SIG-M5 (cell line): Measurements from ENCODE around the gene ATAD5.
"Not testable (repeated sequence)": the region's sequence is repeated elsewhere in the genome, so short reads cannot be mapped to it uniquely, and the experiment has no call there.

Experiments used
- DNase-seq: peaks from one replicate; lab custom pipeline; 2025; lab: John Stamatoyannopoulos, UW

Gene ATAD5

DNA sequence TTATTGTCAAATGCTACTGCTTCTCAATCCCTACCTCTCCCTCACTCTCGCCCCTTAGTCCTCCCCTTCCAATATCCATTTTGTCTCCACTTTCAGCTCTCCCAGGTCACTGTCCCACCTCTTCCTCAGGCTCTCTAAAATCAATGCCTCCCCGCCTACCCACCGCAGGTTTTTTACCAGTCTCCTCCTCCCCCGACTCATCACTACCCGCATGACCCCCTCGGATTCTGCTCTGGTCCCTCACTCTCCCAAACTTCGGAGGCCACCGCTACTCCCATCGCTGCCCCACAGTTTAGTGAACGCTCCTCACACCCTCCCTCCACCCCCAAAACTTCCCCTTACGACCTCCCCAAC is 7.8 kb upstream of the ATAD5 start:
- no peak for DNase-seq

DNA sequence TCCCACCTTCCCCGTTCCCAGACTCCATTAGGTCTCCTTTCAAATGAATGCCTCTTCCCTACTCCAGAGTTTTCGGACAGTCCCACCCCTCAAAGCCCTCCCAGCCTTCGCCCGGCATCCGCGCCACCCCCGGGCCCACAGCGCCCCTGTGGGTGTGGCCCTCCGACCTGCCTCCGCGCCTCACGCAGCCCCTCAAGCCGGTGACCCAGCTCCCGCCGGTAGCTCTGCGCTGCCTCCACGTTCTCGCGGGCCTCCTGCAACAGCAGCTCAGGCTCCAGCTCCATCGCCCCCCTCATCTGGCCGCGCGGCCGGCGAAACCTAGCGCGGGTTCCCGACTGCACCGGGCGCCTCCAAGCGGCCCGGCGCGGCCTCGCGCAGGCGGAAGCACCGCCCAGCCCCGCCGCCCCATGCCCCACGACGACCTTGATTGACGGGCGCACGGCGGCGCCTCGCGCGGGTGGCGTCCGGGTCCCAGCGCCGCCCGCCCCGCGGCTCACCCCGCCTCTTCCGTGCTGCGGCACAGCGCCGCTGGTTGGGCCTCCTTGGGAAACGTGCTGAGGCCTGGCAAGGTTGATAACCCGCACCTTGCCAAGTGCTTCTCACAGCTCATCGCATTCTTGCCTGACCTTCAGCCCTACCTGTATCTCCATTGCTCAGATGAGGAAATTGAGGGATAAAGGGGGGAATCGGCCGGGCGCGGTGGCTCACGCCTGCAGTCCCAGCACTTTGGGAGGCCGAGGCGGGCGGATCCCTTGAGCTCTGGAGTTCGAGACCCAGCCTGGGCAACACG is 7.2 kb upstream of the ATAD5 start, which contains the start of gene CRLF3:
Gene CRLF3 (minus strand): TSS at position 337 of the 790 bp plus-strand sequence. CDS start 41 bp downstream, at position 296.
- peak; percentile 52 for DNase-seq

DNA sequence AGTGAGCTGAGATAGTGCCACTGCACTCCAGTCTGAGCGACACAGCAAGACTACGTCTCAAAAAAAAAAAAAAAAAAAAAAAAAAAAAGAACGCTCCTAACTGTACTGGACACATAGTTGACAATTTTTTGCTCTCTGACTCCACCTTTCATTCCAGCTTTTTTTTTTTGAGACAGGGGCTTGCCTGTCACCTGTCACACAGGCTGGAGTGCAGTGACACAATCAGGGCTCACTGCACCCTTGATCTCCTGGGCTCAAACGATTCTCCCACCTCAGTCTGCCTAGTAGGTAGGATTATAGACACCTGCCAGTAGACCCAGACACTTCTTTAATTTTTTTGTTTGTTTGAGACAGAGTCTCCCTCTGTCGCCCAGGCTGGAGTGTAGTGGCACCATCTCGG is 4.7 kb upstream of the ATAD5 start:
- no peak for DNase-seq

DNA sequence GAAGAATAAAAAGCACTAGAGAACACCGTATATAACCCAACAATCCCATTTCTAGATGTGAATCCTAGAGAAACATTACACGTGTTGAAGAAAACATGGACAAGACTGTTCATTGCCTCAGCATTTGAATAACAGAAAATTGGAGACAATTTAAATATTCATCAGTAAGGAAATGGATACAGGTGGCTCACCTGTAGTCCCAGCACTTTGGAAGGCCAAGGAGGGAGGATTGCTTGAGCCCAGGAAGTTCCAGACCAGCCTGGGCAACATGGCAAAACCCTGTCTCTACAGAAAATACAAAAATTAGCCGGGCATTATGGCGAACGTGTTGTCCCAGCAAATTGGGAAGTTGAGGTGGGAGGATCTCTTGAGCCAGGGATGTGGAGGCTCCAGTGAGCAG is 2.7 kb upstream of the ATAD5 start:
- DNase-seq = no peak

DNA sequence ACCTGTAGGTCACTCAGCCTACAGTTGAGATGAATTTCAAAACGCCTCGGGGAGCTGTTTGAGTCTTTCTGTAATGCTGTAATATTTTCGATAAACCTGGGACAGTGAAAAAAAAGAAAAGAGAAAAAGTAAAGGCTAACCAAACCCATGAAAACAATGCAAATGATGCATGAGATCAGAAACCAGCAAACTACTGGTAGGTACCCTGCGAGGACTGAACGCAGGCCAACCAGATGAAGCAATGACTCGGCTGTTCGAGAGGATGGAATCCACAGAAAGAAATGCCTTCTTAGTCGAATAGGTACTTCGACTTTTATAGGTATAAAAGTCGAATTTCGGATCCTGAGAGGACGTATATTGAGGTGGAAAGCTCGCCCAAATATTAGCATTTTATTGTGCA is 509 bp upstream of the ATAD5 start:
- no peak for DNase-seq

DNA sequence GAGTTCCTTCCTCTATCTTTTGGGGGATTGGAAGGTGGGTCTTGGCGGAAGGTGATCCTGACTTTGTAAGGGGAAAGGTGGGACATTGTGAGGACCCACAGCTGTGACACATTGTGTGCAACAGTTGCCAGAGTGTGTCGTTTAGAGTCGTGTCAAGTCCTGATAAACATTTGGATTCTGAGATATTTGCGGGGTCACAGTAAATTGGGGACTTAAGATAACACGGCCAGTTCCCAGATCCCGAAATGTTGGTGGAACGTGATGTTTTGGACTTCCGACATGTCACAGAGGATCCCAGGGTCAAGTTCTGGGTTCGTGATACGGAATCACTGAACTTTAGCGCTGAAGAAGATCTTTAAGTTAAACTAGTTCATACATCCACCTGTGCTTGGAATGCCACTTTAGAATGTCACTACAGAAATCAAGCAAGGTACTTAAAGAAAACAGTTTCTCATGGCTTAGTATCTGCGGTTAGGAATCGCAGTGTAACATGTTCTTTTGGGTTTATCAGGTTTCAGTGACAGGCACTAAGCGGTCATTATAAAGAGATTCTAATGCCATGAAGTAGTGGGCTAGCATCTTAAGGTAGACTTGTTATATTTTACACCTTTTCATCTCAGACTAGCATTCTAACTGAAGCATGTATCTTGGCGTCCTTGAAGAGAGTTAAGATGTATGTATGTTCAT is 815 bp downstream of the ATAD5 start:
- DNase-seq = no peak

DNA sequence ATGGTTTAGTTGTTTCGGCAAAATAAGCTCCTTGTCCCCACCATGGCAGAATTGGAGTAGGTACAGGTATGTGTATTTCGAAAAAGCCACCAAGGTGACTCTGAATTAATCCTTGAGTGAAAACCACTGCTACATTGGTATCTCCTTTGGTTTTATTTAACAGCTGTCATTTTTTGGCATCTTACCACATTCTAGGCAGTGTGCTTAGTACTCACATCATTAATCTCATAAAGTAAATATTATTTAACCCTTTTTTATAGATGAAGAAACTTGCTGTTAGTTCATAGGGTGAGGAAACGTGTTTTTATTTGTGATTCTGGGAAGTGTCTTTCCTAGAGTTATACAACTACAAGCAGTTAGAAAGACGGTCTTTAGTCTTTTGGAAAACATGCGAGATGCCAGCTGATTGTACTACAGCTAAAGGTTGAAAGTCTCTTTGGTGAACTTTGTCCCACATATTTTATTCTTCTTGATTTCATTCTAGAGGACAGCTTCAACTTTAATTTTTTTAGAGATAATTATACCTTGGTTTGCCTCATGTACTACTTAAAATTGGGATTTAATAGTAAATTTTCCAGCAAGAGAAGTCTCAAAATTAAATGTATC is 6.5 kb downstream of the ATAD5 start:
- no peak for DNase-seq

DNA sequence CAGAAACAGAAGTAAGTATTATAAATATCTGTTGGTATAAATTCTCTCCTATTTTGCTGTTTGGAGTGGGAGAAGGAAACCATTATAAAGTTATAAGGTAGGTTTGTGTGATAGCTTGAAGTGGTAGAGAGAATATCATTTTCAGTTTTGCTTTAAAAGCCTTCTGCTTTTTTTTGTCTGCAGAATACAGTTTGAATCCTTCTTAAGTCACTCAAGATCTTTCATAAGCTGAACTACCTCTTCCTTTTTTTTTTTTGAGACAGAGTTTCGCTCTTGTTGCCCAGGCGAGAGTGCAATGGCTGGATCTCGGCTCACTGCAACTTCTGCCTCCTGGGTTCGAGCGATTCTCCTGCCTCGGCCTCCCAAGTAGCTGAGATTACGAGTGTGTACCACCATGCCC is 9.0 kb downstream of the ATAD5 start:
- DNase-seq = no peak

DNA sequence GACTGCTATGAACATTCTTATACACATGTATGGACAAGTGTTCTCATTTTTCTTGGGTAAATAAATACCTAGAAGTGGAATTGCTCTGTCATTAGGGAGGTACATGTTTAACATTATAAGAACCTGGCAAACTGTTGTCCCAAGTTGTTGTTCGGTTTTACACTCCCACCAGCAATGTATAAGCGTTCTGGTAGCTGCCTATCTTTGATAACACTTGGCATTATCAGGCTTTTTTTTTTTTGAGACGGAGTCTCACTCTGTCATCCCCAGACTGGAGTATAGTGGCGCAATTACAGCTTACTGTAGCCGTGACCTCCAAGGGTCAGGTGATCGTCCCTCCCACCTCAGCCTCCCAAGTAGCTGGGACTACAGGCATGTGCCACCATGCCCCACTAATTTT is 16.3 kb downstream of the ATAD5 start:
- no peak for DNase-seq

DNA sequence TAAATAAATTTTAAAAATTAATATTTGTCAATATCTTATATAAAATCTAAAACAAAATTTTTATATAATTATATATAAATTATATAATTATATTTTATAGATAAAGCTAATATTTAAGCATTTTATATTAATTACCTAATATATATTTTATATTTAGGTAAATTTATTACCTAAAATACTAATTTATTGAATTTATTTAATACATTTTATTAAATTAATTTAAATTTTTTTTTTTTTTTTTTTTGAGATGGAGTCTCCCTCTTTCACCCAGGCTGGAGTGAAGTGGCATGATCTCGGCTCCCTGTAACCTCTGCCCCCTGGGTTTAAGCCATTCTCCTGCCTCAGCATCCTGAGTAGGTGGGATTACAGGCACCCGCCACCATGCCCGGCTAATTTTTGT is 22.4 kb downstream of the ATAD5 start:
- no peak for DNase-seq

DNA sequence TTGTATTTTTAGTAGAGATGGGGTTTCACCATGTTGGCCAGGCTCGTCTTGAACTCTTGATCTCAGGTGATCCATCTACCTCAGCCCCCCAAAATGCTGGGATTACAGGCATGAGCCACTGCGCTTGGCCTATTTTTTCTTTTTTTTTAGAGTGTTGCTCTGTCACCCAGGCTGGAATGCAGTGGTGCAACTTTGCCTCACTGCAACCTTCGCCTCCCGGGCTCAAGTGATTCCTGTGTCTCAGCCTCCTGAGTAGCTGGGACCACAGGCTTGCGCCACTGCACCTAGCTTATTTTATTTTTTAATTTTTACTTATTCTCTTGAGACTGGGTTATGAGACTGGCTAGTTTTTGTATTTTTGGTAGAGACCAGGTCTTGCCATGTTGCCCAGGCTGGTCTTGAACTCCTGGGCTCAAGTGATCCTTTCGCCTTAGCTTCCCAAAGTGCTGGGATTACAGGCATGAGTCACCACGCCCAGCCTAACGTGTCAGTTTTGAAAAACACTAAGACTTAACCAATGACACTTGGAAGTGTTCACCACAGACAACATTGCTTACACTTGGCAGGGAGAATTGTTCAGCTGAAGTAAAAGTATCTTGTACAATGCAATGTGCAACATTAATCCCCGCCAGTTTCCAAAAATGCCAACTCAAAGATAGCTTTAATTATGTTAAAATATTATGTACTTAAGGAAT is 26.9 kb downstream of the ATAD5 start:
- DNase-seq = no peak

DNA sequence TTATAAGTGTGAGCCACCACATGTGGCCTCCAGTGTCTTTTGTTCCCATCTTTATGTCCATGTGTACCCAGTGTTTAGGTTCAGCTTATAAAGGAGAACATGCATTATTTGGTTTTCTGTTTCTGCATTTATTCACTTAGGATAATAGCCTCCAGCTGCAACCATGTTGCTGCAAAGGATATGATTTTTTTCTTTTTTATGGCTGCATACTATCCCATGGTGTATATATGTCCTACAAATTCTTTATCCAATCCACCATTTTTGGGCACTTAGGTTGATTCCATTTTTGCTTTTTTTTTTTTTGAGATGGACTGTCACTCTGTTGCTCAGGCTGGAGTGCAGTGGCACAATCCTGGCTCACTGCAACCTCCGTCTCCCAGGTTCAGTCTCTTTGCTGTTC is 32.9 kb downstream of the ATAD5 start:
- DNase-seq = no peak

DNA sequence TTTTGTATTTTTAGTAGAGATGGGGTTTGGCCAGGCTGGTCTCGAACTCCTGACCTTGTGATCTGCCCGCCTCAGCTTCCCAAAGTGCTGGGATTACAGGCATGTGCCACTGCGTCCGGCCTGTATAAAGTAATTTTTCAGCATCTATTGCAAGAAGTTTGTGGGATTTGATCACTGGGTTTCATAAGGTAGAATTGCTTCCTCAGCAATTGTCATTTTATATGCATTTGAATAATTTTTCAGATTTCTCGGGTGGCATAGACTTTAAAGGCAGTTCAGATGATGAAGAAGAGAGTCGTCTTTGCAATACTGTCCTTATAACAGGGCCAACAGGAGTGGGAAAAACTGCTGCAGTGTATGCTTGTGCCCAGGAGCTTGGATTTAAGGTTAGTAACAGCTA is 37.2 kb downstream of the ATAD5 start:
- DNase-seq = no peak

DNA sequence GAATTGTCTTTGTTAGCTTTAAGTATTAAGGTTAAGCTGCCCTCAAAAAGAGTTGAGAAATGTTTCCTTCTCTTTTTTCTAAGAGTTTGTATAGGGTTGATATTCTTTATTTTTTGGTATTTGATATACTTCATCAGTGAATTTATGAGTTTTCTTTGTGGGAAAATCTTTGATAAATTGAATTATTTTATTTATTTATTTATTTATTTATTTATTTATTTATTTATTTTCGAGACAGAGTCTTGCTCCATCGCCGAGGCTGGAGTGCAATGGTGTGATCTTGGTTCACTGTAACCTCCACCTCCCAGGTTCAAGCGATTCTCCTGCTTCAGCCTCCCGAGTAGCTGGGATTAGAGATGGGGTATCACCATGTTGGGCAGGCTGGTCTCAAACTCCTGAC is 54.4 kb downstream of the ATAD5 start:
- DNase-seq = no peak

DNA sequence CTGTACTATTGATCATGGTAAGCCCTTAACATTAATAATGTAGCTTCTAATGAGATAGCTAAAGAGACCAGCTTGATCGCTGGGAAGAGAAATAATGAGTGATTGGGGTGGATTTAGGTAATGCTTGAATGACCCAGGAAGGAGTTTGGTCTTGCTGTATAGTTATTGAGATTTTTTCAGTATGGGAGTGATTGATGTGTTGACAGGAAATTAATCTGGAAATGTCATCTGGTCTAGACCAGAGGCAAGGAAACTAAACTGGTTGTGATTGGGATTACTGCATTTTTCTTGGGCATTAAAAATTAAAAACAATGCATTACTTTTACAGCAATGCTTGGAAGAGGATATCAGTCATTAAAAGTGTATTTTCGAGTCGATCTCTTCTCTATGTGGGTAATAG is 62.5 kb downstream of the ATAD5 start:
- DNase-seq = no peak

DNA sequence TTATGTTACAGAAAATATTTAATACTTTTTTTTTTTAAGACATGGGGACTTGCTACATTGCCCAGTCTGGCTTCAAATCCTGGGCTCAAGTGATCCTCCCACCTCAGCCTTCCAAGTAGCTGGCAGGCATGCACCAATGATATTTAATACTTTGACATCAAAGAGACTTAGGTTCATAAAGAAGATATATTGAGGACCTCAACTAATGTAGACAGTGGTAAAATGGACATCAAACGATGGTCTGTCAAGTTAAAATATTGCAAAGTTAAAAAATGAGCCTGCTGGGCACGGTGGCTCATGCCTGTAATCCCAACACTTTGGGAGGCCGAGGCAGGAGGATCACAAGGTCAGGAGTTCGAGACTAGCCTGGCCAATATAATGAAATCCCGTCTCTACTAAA is 65.5 kb downstream of the ATAD5 start:
- no peak for DNase-seq

DNA sequence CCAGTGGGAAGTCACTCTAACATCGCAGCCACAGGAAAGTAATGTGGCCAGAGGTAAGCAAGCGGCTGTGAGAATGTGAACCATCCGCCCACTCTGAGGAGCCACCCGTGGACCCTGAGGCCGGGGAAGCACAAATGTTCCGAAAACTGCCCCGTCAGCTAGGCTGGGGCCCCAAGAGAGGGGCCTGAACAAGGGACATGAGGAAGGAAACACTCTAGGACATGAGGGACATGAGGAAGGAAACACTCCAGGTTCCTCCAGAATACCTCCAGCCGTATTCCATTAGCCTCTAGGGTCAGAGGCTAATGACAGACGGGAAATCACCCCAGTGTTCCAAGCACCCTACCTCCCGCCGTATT is 74.0 kb downstream of the ATAD5 start:
- DNase-seq = no peak

DNA sequence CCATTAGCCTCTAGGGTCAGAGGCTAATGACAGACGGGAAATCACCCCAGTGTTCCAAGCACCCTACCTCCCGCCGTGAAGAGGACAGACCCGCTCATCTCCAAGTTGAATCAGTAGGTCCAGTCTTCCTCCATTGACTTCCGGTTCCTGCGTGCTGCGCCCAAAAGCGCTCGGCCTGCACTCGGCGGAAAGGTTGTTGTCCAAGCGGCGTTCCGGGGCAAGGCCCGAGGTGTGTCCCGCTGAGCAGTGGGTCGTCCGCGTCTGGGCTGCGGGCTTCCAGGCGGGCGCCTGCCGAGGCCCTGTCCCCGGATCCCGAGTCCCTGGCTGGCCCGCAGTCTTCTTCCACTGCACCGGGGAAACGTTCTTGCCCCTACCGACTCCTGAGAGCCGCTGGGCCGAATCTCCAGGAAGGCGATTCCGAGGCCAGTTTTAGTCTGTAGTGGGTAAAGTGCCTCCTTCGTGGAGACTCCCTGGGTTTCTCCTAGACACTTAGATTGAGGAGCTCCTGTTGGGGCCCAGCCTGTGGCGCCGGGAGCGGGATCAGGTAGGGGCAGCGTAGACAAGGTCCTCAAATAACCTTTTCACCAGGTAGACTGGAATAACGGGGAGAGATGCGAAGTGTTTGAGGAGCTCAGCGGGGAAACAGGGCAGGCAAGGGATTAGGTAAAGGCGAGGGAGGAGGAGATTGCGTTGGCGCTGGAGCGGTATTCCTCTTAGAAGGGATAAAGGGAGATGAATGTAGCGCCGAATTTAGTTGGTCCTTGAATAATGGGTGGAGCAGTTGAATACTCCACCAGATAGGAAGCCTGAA is 74.5 kb downstream of the ATAD5 start, which contains the start of gene TEFM:
Gene TEFM (minus strand): TSS at position 138 of the 811 bp plus-strand sequence. CDS start 40 bp downstream, at position 98.
- DNase-seq = peak; percentile 43

DNA sequence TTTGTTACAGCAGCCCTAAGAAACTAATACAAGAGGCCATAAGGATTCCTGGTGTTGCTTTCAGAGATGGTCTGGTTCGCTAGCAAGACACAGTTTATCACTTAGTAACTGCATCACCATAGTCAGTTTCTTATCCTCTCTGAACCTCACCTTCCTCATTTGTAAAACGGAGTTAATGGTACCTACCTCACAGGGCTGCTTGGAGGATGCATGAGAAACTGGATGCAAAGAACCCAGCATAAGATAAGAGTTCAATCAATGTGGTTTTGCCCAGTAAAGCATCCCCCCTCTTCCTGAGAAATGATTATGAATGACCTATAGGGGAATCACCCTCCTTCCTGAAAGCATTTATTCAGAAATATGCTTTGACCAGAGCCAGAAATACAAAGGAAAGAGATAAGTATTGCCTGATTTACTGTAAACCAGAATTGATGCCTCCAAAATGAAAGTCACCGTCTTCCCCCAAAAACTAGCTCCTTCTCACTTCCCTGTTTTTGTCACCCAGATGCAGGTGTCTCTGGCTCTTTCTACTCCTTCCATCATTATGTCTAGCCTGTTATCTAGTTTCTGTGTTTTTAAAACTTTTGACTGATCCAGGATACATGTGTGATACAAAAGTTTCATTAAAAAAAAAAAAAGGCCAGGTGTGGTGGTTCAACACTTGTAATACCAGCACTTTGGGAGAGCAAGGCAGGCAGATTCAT is 77.1 kb downstream of the ATAD5 start:
- no peak for DNase-seq

DNA sequence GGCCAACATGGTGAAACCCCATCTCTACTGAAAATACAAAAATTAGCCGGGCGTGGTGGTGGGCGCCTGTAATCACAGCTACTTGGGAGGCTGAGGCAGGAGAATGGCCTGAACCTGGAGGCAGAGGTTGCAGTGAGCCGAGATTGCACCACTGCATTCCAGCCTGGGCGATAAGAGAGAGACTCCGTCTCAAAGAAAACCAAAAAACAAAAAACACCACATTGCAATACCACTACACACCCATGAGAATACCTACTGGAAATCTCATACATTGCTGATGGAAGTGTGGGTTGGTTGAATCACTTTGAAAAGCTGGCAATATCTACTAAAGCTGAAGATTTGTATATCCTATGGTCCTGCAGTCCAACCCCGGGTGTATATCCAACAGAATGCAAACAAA is 78.4 kb downstream of the ATAD5 start:
- not testable (repeated sequence) for DNase-seq

DNA sequence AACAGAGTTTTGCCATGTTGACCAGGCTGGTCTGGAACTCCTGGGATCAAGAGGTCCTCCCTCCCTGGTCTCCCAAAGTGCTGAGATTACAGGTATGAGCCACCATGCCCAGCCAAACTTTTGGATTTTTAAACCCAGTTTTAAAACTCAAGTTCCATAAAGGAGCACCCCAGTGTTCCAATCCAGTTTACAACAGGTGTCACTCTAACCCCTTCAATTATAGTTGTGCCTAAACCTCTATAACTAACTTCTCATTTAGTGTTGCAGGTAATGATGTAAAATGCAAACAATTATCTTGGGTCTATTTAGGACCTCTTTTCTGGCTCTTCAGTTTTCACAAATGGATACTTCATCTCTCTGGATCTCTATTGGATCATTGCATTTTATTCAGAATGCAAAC is 82.2 kb downstream of the ATAD5 start:
- DNase-seq = no peak
